GM06990 (cell line): ENCODE results near the gene APBB2.
A peak's percentile ranks its signal among the peaks of the same experiment; 100 is the strongest.

ENCODE experiments used
- DNase-seq: peaks from one replicate; pipeline ENCODE4 v3.0.0-alpha.2; 2011; ENCODE audit not compliant: insufficient read length; ENCODE audit errors: extremely low read depth
- H3K27me3 ChIP-seq: replicated peaks from 2 replicates; pipeline ENCODE4 v1.6.0; 2011; ENCODE audit warnings: low read length; ENCODE audit not compliant: control insufficient read depth, insufficient read depth
- H3K36me3 ChIP-seq: 2 replicates; pipeline ENCODE4 v1.5.1; 2011; ENCODE audit warnings: low read length; ENCODE audit not compliant: control insufficient read depth, insufficient read depth
- H3K4me3 ChIP-seq: replicated peaks from 2 replicates; pipeline ENCODE4 v1.5.1; 2011; ENCODE audit warnings: low read depth, mild to moderate bottlenecking, control low read depth, low read length
- CTCF ChIP-seq: IDR thresholded peaks from 2 replicates; pipeline ENCODE4 v1.5.1; 2011; ENCODE audit warnings: low read length, control low read depth, mild to moderate bottlenecking, inconsistent platforms; ENCODE audit not compliant: insufficient read depth, poor library complexity, severe bottlenecking

APBB2 gene

GRCh38 chr4:41236508-41236907, 22.2 kb upstream of the APBB2 start:
- no peak overlapping the region for H3K4me3 ChIP-seq
- DNase-seq, result no peak
- no peak for TF ChIP-seq CTCF

GRCh38 chr4:41236032-41236431, 21.7 kb upstream of the APBB2 start:
- H3K36me3 ChIP-seq, result no peaks in the 10 kb centered on the region
- no peaks in the 10 kb centered on the region for H3K27me3 ChIP-seq
- TF ChIP-seq CTCF, result no peak
- no peak overlapping the region for H3K4me3 ChIP-seq
- no peak for DNase-seq

More at GRCh38 chr4:41236508-41236907, 22.2 kb upstream of the APBB2 start:
- Histone ChIP-seq H3K27me3 (no peaks in the 10 kb centered on the region), H3K36me3 (no peaks in the 10 kb centered on the region)

GRCh38 chr4:41232856-41233255, 18.5 kb upstream of the APBB2 start:
- H3K27me3 ChIP-seq, result no peaks in the 10 kb centered on the region
- TF ChIP-seq CTCF, result no peak
- H3K36me3 ChIP-seq, result no peaks in the 10 kb centered on the region
- no peak for DNase-seq
- no peak overlapping the region for H3K4me3 ChIP-seq

- peak; percentile 15 for TF ChIP-seq CTCF
- Histone ChIP-seq H3K36me3 (no peaks in the 10 kb centered on the region), H3K4me3 (no peak overlapping the region), H3K27me3 (no peaks in the 10 kb centered on the region)
- DNase-seq, result no peak
Observed at GRCh38 chr4:41232406-41232805, 18.1 kb upstream of the APBB2 start.

- H3K36me3 ChIP-seq, result no peaks in the 10 kb centered on the region
- DNase-seq, result no peak
- H3K4me3 ChIP-seq, result no peak overlapping the region
- H3K27me3 ChIP-seq, result no peaks in the 10 kb centered on the region
- no peak for TF ChIP-seq CTCF
Observed at GRCh38 chr4:41227902-41228301, 13.6 kb upstream of the APBB2 start.

GRCh38 chr4:41221850-41222645, 7.7 kb upstream of the APBB2 start:
- H3K36me3 ChIP-seq, result no peaks in the 10 kb centered on the region
- no peaks in the 10 kb centered on the region for H3K27me3 ChIP-seq
- DNase-seq, result no peak
- TF ChIP-seq CTCF, result no peak
- H3K4me3 ChIP-seq, result no peak overlapping the region
